WTC11 (cell line): ENCODE results near the gene ZIC4. TPM values are rescaled to one million over a fixed set of nuclear protein-coding genes. Genes with fewer than 3 reads are reported as not detected.

Experiments used
- ATAC-seq: fragments of 200-7000 bp; cut with Tn5 transposase; 2 replicates; pipeline ENCODE4 v1.10.0; 2021; ENCODE audit warnings: mild to moderate bottlenecking, moderate library complexity
- CTCF ChIA-PET: fragments of 300-600 bp; sonication (Branson Sonifier 250); formaldehyde crosslinking; loops from one replicate; lab custom pipeline; 2021; ENCODE audit warnings: antibody characterized with exemption; lab: Charles Lee
- POLR2A ChIA-PET: fragments of 350-600 bp; sonication (Branson Sonifier 250); formaldehyde crosslinking; loops from one replicate; lab custom pipeline; 2021; ENCODE audit warnings: antibody characterized with exemption; lab: Charles Lee
- DNase-seq: peaks from one replicate; pipeline ENCODE4 v3.0.0; 2021; ENCODE audit warnings: low spot score
- H3K27ac Mint-ChIP-seq: 2 replicates; pipeline ENCODE4 v1.8.0; 2021; ENCODE audit warnings: mixed read lengths
- H3K27me3 Mint-ChIP-seq: 2 replicates; pipeline ENCODE4 v1.8.0; 2021; ENCODE audit warnings: low read depth, mild to moderate bottlenecking, moderate library complexity, mixed read lengths
- H3K36me3 Mint-ChIP-seq: 2 replicates; pipeline ENCODE4 v1.8.0; 2021; ENCODE audit warnings: mixed read lengths
- H3K4me1 Mint-ChIP-seq: 2 replicates; pipeline ENCODE4 v1.8.0; 2022; ENCODE audit warnings: mixed read lengths
- H3K4me3 Mint-ChIP-seq: 2 replicates; pipeline ENCODE4 v1.8.0; 2021; ENCODE audit warnings: mild to moderate bottlenecking, moderate library complexity, mixed read lengths
- H3K9me3 Mint-ChIP-seq: 2 replicates; pipeline ENCODE4 v1.8.0; 2021; ENCODE audit warnings: mixed read lengths
- CREM ChIP-seq: sonication (generic); formaldehyde crosslinking; IDR thresholded peaks from 2 replicates; pipeline ENCODE4 v1.8.1; 2022; ENCODE audit warnings: mild to moderate bottlenecking, missing genetic modification reagents, moderate library complexity
- EMX1 ChIP-seq: fragments of 250-450 bp; sonication (Bioruptor Pico); IDR thresholded peaks from 2 replicates; pipeline ENCODE4 v1.8.0; 2021; ENCODE audit warnings: mild to moderate bottlenecking
- ETV6 ChIP-seq: sonication (generic); formaldehyde crosslinking; IDR thresholded peaks from 2 replicates; pipeline ENCODE4 v1.8.1; 2022; ENCODE audit warnings: mild to moderate bottlenecking, missing genetic modification reagents
- FOXJ3 ChIP-seq: sonication (generic); formaldehyde crosslinking; IDR thresholded peaks from 2 replicates; pipeline ENCODE4 v1.9.0; 2021; ENCODE audit warnings: missing genetic modification reagents, mild to moderate bottlenecking, borderline replicate concordance
- FOXK1 ChIP-seq: sonication (generic); formaldehyde crosslinking; IDR thresholded peaks from 2 replicates; pipeline ENCODE4 v1.8.0; 2022; ENCODE audit warnings: mild to moderate bottlenecking, moderate library complexity, missing genetic modification reagents
- GRHL2 ChIP-seq: fragments of 250-450 bp; sonication (Bioruptor Pico); IDR thresholded peaks from 2 replicates; pipeline ENCODE4 v1.8.0; 2022; ENCODE audit warnings: mild to moderate bottlenecking, moderate library complexity; ENCODE audit not compliant: insufficient replicate concordance, severe bottlenecking
- KAT7 ChIP-seq: sonication (generic); formaldehyde crosslinking; IDR thresholded peaks from 2 replicates; pipeline ENCODE4 v1.8.1; 2023; ENCODE audit warnings: missing genetic modification reagents, mild to moderate bottlenecking, borderline replicate concordance
- MXD4 ChIP-seq: fragments of 250-450 bp; sonication (Bioruptor Pico); IDR thresholded peaks from 2 replicates; pipeline ENCODE4 v1.8.0; 2021; ENCODE audit warnings: mild to moderate bottlenecking, moderate library complexity, borderline replicate concordance
- RELA ChIP-seq: sonication (generic); formaldehyde crosslinking; IDR thresholded peaks from 2 replicates; pipeline ENCODE4 v1.8.1; 2022; ENCODE audit warnings: missing genetic modification reagents, mild to moderate bottlenecking, borderline replicate concordance
- ZNF138 ChIP-seq: sonication (generic); formaldehyde crosslinking; conservative IDR thresholded peaks from 2 replicates; pipeline ENCODE4 v1.8.1; 2022; ENCODE audit warnings: mild to moderate bottlenecking, moderate library complexity, missing genetic modification reagents
- ZNF263 ChIP-seq: sonication (generic); formaldehyde crosslinking; IDR thresholded peaks from 2 replicates; pipeline ENCODE4 v1.8.1; 2022; ENCODE audit warnings: low read depth, mild to moderate bottlenecking, moderate library complexity, missing genetic modification reagents
- ZNF423 ChIP-seq: fragments of 250-450 bp; sonication (Bioruptor Pico); IDR thresholded peaks from 2 replicates; pipeline ENCODE4 v2.1.2; 2022; ENCODE audit warnings: mild to moderate bottlenecking, moderate library complexity
- total RNA-seq: library from RNA; stranded (reverse); gene quantifications from 3 replicates; pipeline ENCODE4 v1.2.3, GENCODE V29; 2021
- TF ChIP-seq, protein P1 (sequence below): sonication (generic); formaldehyde crosslinking; IDR thresholded peaks from 2 replicates; pipeline ENCODE4 v1.8.1; 2023; ENCODE audit warnings: mild to moderate bottlenecking, missing genetic modification reagents, moderate library complexity
- TF ChIP-seq, protein P2 (sequence below): sonication (generic); formaldehyde crosslinking; IDR thresholded peaks from 2 replicates; pipeline ENCODE4 v1.8.0; 2022; ENCODE audit warnings: mild to moderate bottlenecking, missing genetic modification reagents
- TF ChIP-seq, protein P3 (sequence below): sonication (generic); formaldehyde crosslinking; conservative IDR thresholded peaks from 2 replicates; pipeline ENCODE4 v1.8.1; 2023; ENCODE audit warnings: mild to moderate bottlenecking, low read depth, missing genetic modification reagents, moderate library complexity
- TF ChIP-seq, protein P4 (sequence below): sonication (generic); formaldehyde crosslinking; IDR thresholded peaks from 2 replicates; pipeline ENCODE4 v1.8.1; 2022; ENCODE audit warnings: low read depth, mild to moderate bottlenecking, moderate library complexity, missing genetic modification reagents, borderline replicate concordance
- TF ChIP-seq, protein P5 (sequence below): sonication (generic); formaldehyde crosslinking; IDR thresholded peaks from 2 replicates; pipeline ENCODE4 v1.8.0; 2022; ENCODE audit warnings: mild to moderate bottlenecking, missing genetic modification reagents

Gene ZIC4
- total RNA-seq, 1 experiment from 2014 or later: 3.5 TPM

DNA sequence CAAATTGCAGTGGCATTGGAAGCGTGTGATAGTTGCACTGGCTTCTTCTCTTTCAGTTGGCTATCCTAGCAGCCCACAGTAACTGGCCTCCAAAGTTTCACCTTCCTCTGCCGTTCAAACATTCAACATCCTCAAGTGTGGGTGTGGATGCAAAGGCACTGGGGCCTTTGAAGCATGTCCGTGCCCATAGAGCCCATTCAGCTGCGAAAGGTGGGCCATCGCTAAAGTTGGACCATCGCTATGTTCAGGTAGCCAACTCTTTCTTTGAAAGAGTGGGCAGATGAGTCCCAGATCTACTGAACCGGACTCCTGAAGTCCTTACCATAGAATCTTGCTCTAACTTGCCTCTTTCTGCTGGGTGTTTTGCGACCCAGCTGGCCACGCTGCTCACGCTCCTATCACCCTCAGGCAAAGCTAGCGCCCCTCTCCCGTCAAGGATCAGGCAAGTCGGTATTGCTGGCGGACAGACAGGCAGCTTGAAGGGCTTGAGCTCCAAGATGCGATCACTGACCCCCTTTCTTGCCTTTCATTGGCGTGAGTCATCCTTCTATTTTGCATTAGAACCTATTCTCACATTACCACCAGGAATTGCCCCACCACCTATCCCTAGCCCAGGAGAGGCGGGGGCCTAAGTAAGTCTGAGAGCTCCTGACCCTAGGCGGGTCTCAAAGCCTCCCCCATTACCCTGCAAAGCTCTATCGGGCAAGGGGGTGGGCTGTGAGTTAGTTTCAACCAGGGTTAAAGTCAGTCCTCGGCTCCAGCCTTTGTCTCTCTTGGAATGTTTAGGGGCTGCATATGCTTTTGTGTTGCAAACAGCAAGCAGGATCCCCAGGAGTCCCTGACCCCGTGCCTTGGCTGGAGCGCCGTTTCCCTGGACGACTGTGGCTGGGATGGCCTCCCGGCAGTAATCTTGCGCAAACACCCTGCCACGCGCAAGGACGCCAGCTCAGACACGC lies 28.7 kb downstream of the ZIC4 start (continued):
- TF ChIP-seq RELA (CRISPR knock-in tag) (no peak), CREM (CRISPR knock-in tag) (no peak)
- TF ChIP-seq, protein P1, sequence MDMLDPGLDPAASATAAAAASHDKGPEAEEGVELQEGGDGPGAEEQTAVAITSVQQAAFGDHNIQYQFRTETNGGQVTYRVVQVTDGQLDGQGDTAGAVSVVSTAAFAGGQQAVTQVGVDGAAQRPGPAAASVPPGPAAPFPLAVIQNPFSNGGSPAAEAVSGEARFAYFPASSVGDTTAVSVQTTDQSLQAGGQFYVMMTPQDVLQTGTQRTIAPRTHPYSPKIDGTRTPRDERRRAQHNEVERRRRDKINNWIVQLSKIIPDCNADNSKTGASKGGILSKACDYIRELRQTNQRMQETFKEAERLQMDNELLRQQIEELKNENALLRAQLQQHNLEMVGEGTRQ (CRISPR knock-in tag): 0 out of 2 replicates have a peak, but pooled peaks have one; percentile 38
- TF ChIP-seq, all 79 proteins: peak for 8

DNA sequence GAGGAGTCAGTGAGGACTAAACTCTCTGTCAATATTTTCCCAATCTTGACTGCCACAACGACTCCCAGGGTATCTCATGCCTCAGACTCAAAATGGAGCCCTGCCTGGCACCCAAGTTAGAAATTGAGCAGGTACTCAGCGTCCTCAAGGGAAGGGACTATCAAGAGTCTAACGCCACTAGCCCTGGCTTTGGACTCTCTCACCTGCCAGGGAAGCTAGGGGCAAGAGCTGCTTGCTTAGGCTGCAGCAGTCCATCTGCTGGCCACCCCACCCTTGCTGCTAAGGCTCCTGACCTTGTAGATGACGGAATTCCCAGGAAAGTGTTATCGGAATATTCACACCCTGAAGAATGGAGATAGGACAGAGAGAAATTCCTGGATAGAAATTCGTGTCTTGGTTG lies 33.0 kb downstream of the ZIC4 start:
- ChIA-PET CTCF (interaction anchor here (0.6 to 2.8 kb wide), 3 partner anchors 11 to 32 kb away, joined by 3 to 25 read pairs (median 3); no protein-coding TSS in a partner anchor), POLR2A (interaction anchor here (1.3 kb wide), 1 partner anchor 13 kb away, joined by 3 read pairs; no protein-coding TSS in a partner anchor)
- Mint-ChIP-seq H3K4me3 (peak overlapping the region; percentile 33; the same call in 1 of the 2 replicates), H3K36me3 (no peaks in the 10 kb centered on the region), H3K9me3 (no peaks in the 10 kb centered on the region), H3K27ac (no peak overlapping the region), H3K27me3 (peaks cover 100% of the 10 kb centered on the region), H3K4me1 (peaks cover 71% of the 10 kb centered on the region)
- TF ChIP-seq FOXJ3: no peak
- TF ChIP-seq, protein P2, sequence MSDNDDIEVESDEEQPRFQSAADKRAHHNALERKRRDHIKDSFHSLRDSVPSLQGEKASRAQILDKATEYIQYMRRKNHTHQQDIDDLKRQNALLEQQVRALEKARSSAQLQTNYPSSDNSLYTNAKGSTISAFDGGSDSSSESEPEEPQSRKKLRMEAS (CRISPR knock-in tag): no peak
- no peak for TF ChIP-seq ETV6 (CRISPR knock-in tag)
- TF ChIP-seq, protein P1 (CRISPR knock-in tag): no peak
- TF ChIP-seq KAT7: no peak
- TF ChIP-seq ZNF138 (CRISPR knock-in tag): no peak
- no peak for TF ChIP-seq ZNF423 (CRISPR knock-in tag)
- no peak for TF ChIP-seq FOXK1 (CRISPR knock-in tag)
- no peak for TF ChIP-seq MXD4 (CRISPR knock-in tag)
- no peak for TF ChIP-seq EMX1 (CRISPR knock-in tag)
- TF ChIP-seq, protein P3, sequence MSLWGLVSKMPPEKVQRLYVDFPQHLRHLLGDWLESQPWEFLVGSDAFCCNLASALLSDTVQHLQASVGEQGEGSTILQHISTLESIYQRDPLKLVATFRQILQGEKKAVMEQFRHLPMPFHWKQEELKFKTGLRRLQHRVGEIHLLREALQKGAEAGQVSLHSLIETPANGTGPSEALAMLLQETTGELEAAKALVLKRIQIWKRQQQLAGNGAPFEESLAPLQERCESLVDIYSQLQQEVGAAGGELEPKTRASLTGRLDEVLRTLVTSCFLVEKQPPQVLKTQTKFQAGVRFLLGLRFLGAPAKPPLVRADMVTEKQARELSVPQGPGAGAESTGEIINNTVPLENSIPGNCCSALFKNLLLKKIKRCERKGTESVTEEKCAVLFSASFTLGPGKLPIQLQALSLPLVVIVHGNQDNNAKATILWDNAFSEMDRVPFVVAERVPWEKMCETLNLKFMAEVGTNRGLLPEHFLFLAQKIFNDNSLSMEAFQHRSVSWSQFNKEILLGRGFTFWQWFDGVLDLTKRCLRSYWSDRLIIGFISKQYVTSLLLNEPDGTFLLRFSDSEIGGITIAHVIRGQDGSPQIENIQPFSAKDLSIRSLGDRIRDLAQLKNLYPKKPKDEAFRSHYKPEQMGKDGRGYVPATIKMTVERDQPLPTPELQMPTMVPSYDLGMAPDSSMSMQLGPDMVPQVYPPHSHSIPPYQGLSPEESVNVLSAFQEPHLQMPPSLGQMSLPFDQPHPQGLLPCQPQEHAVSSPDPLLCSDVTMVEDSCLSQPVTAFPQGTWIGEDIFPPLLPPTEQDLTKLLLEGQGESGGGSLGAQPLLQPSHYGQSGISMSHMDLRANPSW (CRISPR knock-in tag): no peak
- TF ChIP-seq GRHL2 (CRISPR knock-in tag): no peak
- ATAC-seq (no peak), DNase-seq (no peak)

DNA sequence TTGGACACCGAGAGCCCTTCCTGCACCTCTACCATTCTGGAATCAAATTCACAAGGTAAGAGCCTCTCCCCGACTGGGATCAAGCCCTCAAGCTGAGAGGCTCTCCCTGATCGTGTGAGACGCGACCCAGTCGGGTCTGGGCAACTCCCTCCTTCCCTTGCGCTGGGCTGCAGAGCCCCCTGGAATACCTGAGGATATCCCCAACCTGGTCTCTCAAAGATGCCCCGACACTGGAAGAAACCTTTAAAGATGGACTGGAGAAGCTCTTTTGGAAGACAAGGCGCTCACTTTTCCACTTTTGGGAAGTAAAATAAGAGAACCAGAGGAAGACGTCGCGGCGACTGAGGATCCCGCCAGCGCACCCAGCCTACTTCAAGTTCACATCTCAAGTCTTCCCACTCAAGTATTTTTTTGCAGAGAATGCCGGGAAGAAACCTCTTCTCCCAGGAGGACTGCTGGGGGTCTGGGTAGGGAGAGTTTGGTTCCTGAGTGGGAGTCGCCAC lies 33.8 kb downstream of the ZIC4 start:
- TF ChIP-seq, protein P4, sequence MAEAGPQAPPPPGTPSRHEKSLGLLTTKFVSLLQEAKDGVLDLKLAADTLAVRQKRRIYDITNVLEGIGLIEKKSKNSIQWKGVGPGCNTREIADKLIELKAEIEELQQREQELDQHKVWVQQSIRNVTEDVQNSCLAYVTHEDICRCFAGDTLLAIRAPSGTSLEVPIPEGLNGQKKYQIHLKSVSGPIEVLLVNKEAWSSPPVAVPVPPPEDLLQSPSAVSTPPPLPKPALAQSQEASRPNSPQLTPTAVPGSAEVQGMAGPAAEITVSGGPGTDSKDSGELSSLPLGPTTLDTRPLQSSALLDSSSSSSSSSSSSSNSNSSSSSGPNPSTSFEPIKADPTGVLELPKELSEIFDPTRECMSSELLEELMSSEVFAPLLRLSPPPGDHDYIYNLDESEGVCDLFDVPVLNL (CRISPR knock-in tag): no peak
- TF ChIP-seq, protein P5, sequence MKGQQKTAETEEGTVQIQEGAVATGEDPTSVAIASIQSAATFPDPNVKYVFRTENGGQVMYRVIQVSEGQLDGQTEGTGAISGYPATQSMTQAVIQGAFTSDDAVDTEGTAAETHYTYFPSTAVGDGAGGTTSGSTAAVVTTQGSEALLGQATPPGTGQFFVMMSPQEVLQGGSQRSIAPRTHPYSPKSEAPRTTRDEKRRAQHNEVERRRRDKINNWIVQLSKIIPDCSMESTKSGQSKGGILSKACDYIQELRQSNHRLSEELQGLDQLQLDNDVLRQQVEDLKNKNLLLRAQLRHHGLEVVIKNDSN (CRISPR knock-in tag): no peak
- no peak for TF ChIP-seq ZNF263 (CRISPR knock-in tag)
- TF ChIP-seq ETV6 (CRISPR knock-in tag): no peak
- TF ChIP-seq, all 79 proteins: peak for 0
- ATAC-seq (peak; percentile 9; the same call in 1 of the 2 replicates), DNase-seq (no peak)
- Mint-ChIP-seq H3K27me3 (peaks cover 100% of the 10 kb centered on the region), H3K27ac (no peak overlapping the region), H3K9me3 (no peaks in the 10 kb centered on the region), H3K36me3 (no peaks in the 10 kb centered on the region), H3K4me1 (peaks cover 73% of the 10 kb centered on the region), H3K4me3 (peak overlapping the region; percentile 49)
- ChIA-PET POLR2A (interaction anchor here (1.3 kb wide), 1 partner anchor 13 kb away, joined by 3 read pairs; no protein-coding TSS in a partner anchor), CTCF (interaction anchor here (0.6 to 3.7 kb wide), 5 partner anchors 11 to 33 kb away, joined by 3 to 43 read pairs (median 5); no protein-coding TSS in a partner anchor)
